Activated naive CD4-positive, alpha-beta T cell treated with anti-CD3 and anti-CD28 coated beads, Interleukin-2, amount 50 U/mL, for 16 hours (primary cell): Measurements from ENCODE around the gene KCNS1.

ENCODE experiments used
- DNase-seq: peaks from one replicate; pipeline ENCODE4 v3.0.0-alpha.2; 2020

The KCNS1 gene

DNA sequence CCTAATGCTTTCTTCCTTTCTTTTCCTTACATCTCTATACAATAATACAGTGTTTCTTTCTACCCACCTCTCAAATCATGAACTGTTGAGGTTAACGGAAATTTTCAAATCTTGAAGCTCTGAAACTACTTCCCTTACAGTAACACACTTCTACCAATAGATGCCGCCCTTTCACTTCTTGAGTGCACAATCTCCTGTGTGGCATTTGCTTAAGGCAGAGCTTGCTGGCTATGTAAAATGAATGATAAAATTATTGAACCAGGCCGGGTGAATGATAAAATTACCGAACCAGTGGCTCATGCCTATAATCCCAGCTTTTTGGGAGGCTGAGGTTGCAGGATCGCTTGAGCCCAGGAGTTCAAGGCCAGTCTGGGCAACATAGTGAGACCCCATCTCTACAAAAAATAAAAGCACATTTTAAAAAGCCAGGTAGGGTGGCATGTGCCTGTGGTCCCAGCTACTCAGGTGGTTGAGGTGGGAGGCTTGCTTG is 56.8 kb downstream of the KCNS1 start:
- DNase-seq, result no peak

DNA sequence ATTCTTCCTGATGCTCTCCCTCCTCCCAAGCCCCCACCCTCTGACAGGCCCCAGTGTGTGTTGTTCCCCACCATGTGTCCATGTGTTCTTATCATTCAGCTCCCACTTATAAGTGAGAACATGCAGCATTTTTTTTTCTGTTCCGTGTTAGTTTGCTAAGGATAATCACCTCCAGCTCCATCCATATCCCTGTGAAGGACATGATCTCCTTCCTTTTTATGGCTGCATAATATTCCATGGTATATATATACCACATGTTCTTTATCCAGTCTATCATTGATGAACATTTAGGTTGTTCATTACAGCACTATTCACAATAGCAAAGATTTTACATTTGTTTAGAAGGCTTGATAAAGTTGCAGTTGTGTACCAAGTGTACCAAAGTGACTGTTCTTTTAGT is 57.9 kb downstream of the KCNS1 start:
- DNase-seq, result no peak
